ENCODE results near the gene ACOT12.

Gene ACOT12

GRCh38 chr5:81353189-81353588, 40.7 kb downstream of the ACOT12 start:
- TF ChIP-seq CREB5 (CRISPR knock-in tag; IDR thresholded peaks at IDR 0.05; ENCODE audit: low read depth): no peak
- no peak for TF ChIP-seq RARB (CRISPR knock-in tag; IDR thresholded peaks at IDR 0.05)
- TF ChIP-seq ARNTL (CRISPR knock-in tag; IDR thresholded peaks at IDR 0.05; ENCODE audit: borderline replicate concordance, low read depth): no peak
- no peak for TF ChIP-seq ZC3H10 (CRISPR knock-in tag; IDR thresholded peaks at IDR 0.05)
- no peak for TF ChIP-seq TCF4 (CRISPR knock-in tag; IDR thresholded peaks at IDR 0.05; ENCODE audit: borderline replicate concordance)
- no peak for TF ChIP-seq GLIS3 (CRISPR knock-in tag; IDR thresholded peaks at IDR 0.05)
- no peak for TF ChIP-seq OSR1 (CRISPR knock-in tag; IDR thresholded peaks at IDR 0.05)
- no peak for TF ChIP-seq SNAI2 (CRISPR knock-in tag; IDR thresholded peaks at IDR 0.05)
- TF ChIP-seq ZNF565 (CRISPR knock-in tag; conservative IDR thresholded peaks at IDR 0.05; ENCODE audit: low read depth): no peak
- no peak for TF ChIP-seq PATZ1 (CRISPR knock-in tag; IDR thresholded peaks at IDR 0.05; ENCODE audit: borderline replicate concordance)
- no peak for TF ChIP-seq BACH2 (CRISPR knock-in tag; IDR thresholded peaks at IDR 0.05; ENCODE audit: borderline replicate concordance)
- TF ChIP-seq, protein P1, sequence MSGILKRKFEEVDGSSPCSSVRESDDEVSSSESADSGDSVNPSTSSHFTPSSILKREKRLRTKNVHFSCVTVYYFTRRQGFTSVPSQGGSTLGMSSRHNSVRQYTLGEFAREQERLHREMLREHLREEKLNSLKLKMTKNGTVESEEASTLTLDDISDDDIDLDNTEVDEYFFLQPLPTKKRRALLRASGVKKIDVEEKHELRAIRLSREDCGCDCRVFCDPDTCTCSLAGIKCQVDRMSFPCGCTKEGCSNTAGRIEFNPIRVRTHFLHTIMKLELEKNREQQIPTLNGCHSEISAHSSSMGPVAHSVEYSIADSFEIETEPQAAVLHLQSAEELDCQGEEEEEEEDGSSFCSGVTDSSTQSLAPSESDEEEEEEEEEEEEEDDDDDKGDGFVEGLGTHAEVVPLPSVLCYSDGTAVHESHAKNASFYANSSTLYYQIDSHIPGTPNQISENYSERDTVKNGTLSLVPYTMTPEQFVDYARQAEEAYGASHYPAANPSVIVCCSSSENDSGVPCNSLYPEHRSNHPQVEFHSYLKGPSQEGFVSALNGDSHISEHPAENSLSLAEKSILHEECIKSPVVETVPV (CRISPR knock-in tag; IDR thresholded peaks at IDR 0.05): no peak
- no peak for TF ChIP-seq POU6F1 (CRISPR knock-in tag; IDR thresholded peaks at IDR 0.05; ENCODE audit: borderline replicate concordance, low read depth)
- no peak for ATAC-seq

GRCh38 chr5:81350507-81350906, 43.4 kb downstream of the ACOT12 start:
- TF ChIP-seq ZNF8 (CRISPR knock-in tag; IDR thresholded peaks at IDR 0.05) (no peak), ARNTL (CRISPR knock-in tag; IDR thresholded peaks at IDR 0.05; ENCODE audit: borderline replicate concordance, low read depth) (no peak), RARB (CRISPR knock-in tag; IDR thresholded peaks at IDR 0.05) (no peak), ZNF70 (CRISPR knock-in tag; IDR thresholded peaks at IDR 0.05) (no peak), PATZ1 (CRISPR knock-in tag; IDR thresholded peaks at IDR 0.05; ENCODE audit: borderline replicate concordance) (no peak), CSDC2 (CRISPR knock-in tag; IDR thresholded peaks at IDR 0.05) (no peak), GLIS3 (CRISPR knock-in tag; IDR thresholded peaks at IDR 0.05) (no peak), ISL1 (CRISPR knock-in tag; IDR thresholded peaks at IDR 0.05) (no peak), PPARA (CRISPR knock-in tag; IDR thresholded peaks at IDR 0.05; ENCODE audit: borderline replicate concordance) (no peak), BACH2 (CRISPR knock-in tag; IDR thresholded peaks at IDR 0.05; ENCODE audit: borderline replicate concordance) (no peak), SNAI2 (CRISPR knock-in tag; IDR thresholded peaks at IDR 0.05) (no peak), OSR1 (CRISPR knock-in tag; IDR thresholded peaks at IDR 0.05) (no peak), ZFP30 (CRISPR knock-in tag; IDR thresholded peaks at IDR 0.05) (no peak), CREB5 (CRISPR knock-in tag; IDR thresholded peaks at IDR 0.05; ENCODE audit: low read depth) (no peak), ESRRG (CRISPR knock-in tag; IDR thresholded peaks at IDR 0.05) (no peak), ZNF565 (CRISPR knock-in tag; conservative IDR thresholded peaks at IDR 0.05; ENCODE audit: low read depth) (no peak), ZFP3 (CRISPR knock-in tag; IDR thresholded peaks at IDR 0.05) (no peak)
- TF ChIP-seq, protein P2, sequence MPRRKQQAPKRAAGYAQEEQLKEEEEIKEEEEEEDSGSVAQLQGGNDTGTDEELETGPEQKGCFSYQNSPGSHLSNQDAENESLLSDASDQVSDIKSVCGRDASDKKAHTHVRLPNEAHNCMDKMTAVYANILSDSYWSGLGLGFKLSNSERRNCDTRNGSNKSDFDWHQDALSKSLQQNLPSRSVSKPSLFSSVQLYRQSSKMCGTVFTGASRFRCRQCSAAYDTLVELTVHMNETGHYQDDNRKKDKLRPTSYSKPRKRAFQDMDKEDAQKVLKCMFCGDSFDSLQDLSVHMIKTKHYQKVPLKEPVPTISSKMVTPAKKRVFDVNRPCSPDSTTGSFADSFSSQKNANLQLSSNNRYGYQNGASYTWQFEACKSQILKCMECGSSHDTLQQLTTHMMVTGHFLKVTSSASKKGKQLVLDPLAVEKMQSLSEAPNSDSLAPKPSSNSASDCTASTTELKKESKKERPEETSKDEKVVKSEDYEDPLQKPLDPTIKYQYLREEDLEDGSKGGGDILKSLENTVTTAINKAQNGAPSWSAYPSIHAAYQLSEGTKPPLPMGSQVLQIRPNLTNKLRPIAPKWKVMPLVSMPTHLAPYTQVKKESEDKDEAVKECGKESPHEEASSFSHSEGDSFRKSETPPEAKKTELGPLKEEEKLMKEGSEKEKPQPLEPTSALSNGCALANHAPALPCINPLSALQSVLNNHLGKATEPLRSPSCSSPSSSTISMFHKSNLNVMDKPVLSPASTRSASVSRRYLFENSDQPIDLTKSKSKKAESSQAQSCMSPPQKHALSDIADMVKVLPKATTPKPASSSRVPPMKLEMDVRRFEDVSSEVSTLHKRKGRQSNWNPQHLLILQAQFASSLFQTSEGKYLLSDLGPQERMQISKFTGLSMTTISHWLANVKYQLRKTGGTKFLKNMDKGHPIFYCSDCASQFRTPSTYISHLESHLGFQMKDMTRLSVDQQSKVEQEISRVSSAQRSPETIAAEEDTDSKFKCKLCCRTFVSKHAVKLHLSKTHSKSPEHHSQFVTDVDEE (CRISPR knock-in tag; IDR thresholded peaks at IDR 0.05): no peak
- TF ChIP-seq, protein P1 (CRISPR knock-in tag; IDR thresholded peaks at IDR 0.05): no peak
- no peak for ATAC-seq

Measured in SK-N-SH treated with all-trans-retinoic acid at 6 μM for 48 hours (cell line).